SK-N-SH (cell line): ENCODE data around the gene ZBTB8OS.

Experiments used
- EP300 ChIP-seq, 2 experiments: IDR thresholded peaks; 2 replicates each; pipeline versions ENCODE4 v1.4.0 to v1.6.1; 2012; ENCODE audit warnings: borderline replicate concordance in 1 of 2, low read depth in 1 of 2, low read length in 1 of 2
- EZH2phosphoT487 ChIP-seq: fragments of 200-600 bp; sonication (generic); IDR thresholded peaks from 2 replicates; pipeline ENCODE4 v1.6.1; 2017; ENCODE audit warnings: low read depth, mixed run types, mild to moderate bottlenecking, antibody characterized with exemption, moderate library complexity, borderline replicate concordance
- POLR2AphosphoS5 ChIP-seq: IDR thresholded peaks from 2 replicates; pipeline ENCODE4 v1.6.1; 2012; ENCODE audit warnings: low read depth, low read length
- TEAD4 ChIP-seq: IDR thresholded peaks from 2 replicates; pipeline ENCODE4 v1.4.0; 2012; ENCODE audit warnings: mild to moderate bottlenecking, borderline replicate concordance; ENCODE audit not compliant: insufficient read depth
- TF ChIP-seq, protein P1 (sequence below): fragments of 200-600 bp; sonication (generic); IDR thresholded peaks from 2 replicates; pipeline ENCODE4 v1.6.1; 2017; ENCODE audit warnings: antibody characterized with exemption, mild to moderate bottlenecking, moderate library complexity
- TF ChIP-seq, protein P2 (sequence below): fragments of 150-350 bp; IDR thresholded peaks from 2 replicates; pipeline ENCODE4 v1.6.1; 2017; ENCODE audit warnings: antibody characterized with exemption, low read length, low read depth, borderline replicate concordance

DNA sequence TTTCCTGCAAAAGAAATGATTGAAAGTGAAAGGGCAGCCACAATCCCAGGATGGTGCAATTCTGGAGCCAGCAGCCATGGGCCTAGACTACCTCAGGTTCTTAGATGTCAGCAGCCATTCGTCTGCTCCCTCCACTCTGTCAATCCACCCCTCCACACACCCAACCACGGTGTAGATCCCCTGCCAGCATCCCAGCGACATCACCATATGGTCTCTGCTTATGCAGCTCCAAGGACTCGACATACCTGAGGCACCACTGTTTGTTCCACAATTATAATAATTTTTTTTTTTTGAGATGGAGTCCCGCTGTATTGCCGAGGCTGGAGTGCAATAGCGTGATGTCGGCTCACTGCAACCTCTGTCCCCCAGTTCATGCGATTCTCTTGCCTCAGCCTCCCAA lies 45.7 kb upstream of the ZBTB8OS start:
- TF ChIP-seq, protein P1, sequence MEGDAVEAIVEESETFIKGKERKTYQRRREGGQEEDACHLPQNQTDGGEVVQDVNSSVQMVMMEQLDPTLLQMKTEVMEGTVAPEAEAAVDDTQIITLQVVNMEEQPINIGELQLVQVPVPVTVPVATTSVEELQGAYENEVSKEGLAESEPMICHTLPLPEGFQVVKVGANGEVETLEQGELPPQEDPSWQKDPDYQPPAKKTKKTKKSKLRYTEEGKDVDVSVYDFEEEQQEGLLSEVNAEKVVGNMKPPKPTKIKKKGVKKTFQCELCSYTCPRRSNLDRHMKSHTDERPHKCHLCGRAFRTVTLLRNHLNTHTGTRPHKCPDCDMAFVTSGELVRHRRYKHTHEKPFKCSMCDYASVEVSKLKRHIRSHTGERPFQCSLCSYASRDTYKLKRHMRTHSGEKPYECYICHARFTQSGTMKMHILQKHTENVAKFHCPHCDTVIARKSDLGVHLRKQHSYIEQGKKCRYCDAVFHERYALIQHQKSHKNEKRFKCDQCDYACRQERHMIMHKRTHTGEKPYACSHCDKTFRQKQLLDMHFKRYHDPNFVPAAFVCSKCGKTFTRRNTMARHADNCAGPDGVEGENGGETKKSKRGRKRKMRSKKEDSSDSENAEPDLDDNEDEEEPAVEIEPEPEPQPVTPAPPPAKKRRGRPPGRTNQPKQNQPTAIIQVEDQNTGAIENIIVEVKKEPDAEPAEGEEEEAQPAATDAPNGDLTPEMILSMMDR, result no peak
- no peak for TF ChIP-seq EZH2phosphoT487
- no peak for TF ChIP-seq EP300 (IDR thresholded peaks at IDR 0.05; ENCODE audit: borderline replicate concordance in 1 of 2, low read depth in 1 of 2, low read length in 1 of 2)
- TF ChIP-seq, protein P2, sequence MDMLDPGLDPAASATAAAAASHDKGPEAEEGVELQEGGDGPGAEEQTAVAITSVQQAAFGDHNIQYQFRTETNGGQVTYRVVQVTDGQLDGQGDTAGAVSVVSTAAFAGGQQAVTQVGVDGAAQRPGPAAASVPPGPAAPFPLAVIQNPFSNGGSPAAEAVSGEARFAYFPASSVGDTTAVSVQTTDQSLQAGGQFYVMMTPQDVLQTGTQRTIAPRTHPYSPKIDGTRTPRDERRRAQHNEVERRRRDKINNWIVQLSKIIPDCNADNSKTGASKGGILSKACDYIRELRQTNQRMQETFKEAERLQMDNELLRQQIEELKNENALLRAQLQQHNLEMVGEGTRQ, result no peak
- no peak for TF ChIP-seq POLR2AphosphoS5
- no peak for TF ChIP-seq TEAD4
